GM04504 (cell line): ENCODE data around the gene LIN37.
"Not testable (repeated sequence)": the region's sequence is repeated elsewhere in the genome, so short reads cannot be mapped to it uniquely, and the experiment has no call there.

Source experiments
- DNase-seq: peaks from one replicate; pipeline ENCODE4 v3.0.0-alpha.2; 2012; ENCODE audit warnings: low read depth

Gene LIN37

DNA sequence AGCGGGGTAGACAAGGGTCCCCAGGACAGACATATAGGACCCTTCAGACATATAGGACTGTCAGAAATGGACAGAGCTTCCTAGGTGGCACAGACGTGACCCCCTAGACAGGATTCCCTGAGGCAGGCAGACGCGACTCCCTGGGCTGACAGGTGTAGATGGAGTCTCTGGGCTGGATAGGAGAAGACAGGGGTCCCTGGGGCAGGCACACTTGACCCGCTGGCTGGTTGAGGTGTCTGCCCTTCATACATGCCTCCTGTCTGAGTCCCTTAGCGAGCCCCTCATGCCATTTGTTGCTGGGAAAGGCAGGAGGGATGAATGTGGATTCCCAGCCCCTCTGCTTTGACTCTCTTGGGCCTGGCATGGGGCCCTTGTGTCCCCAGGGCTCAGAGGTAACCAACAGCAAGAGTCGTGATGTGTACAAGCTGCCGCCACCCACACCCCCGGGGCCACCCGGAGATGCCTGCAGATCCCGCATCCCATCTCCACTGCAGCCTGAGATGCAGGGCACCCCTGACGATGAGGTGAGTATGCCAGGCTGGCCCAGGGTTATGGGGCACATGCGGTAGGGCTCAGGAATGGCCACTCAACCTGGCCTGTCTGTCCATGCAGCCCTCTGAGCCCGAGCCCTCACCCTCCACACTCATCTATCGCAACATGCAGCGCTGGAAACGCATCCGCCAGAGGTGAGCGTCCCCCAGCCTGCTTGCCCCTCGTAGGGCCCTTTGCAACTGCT, 5.4 kb downstream of the LIN37 start:
- DNase-seq, result no peak

DNA sequence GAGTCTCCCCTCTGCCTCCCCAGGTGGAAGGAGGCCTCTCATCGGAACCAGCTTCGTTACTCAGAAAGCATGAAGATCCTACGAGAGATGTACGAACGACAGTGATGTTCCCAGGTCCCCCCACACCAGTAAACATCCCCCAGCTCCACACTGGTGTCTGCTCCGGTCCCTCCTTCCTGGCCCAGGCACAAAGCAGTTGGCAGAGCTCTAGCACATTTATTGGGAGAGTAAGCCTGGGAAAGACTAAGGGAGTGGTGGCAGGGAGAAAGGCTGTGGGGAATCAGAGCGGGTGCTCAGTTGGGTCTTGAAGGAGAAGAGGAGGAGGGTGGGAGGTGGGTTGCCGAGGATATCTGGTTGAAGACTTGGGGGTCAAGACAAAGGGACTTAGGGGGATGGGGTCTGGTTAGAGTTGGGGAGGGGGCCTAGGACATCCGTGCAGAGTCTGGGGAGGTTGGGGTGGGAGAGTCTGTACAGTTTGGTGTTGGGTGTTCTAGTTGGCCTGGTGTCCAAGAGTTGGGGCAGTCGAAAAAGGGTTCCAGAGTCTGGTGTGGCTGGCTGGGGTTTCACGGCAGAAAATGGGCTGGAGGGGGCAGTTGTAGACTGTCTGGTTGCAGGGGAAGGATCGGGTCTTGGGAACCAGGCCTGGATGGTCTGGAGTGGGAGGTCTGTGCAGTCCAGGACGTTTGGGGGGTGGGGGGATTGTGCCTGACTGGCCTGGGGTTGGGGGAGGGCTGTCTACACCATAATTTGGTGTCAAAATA, 6.2 kb downstream of the LIN37 start:
- DNase-seq, result no peak

DNA sequence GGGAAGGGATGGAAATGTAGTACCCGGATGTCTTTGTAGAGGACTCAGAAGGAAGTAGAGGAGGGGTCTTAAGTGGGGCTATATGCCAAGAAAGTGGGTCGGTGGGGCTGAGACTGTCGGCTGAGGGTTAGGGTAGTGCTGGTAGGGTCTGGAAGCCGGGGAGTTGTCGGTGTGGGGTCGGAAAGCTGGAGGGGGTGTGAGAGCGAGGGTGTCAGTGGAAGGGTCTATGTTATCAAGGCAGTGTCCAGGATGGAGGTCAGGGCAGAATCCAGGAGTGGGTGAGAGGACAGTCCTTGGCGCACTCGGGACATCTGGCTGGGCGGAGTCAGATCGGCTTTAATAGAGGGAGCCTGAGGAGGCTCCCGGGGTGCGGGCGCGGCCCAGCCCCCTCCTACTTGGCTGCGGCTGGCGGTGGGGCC, 6.8 kb downstream of the LIN37 start:
- no peak for DNase-seq

DNA sequence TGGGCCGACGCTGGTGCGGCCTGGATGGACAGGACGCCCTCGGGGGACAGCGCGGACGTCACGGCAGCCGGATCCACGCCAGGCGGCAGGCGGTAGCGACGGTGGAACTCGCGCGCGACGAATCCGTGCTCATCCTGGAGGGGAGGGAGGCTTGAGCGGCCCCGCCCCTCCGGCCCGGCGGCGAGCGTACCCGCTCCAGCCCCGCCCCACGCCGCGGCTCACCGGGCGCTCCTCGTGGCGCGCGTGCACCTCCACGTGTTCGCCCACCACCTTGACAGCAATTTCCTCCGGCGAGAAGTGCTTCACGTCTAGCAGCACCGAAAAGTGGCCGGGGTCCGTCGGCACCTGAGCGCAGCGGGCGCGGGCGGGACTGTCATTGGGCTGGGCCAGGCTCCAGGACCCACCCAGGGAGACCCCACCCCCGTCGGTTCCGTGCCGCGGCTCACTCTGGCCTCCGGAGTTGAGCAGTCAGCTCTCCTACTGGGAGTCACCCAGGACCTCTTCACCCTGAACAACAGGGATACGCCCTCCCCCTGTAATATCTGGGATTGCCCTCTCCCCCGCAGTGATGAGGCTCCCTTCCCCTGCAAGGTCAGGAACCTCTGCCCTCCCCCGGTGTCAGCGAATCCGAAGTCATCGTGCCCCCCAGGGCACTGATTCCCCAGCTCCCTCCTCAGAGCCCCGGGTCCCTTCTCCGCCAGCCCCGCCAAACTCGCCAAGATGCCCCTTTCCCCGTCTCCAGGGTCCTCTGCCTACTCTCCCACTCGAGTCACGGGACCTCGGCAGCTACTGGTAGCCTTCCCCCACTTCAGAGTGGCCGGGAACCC, 7.4 kb downstream of the LIN37 start:
- DNase-seq, result no peak

DNA sequence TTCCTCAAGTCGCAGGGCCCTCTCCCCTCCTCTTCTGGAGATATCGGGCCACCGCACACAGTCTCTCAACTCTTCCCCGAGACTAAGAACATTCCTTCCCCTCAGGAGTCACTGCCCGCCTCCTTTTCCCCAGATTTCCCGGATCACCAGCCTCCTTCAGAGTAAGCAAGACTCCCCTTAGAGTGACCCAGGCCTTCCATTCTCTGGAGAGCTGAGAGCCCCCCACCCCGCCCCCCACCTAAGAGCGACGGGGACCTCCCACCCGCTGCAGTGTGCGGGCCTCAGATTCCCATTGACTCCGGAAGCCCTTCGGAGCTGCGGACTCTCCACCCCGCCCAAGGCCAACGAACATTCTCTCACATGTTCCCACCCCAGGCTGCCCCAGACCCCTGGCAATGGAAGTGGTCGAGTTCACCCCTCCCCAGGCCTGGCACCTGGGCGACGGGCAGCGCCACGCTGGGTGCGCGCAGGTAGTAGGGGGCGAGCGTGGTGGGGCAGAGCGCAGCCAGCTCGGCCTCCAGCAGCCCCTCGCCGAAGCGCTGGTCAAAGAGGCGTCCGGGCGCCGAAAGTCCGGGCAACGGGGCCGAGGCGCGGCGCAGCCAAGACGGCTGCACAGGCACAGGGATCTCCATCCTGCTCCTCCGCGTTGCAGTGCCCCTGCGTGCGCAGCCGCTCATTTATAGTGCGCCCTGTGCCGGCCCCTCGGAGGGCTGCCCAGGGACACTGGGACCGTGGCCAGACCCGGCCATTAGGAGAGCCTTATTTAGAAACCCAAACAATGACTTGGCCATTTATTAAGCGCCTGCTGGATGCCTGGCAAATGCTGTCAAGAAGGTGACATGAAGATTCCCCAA, 8.2 kb downstream of the LIN37 start, which contains the start of gene HSPB6:
Gene HSPB6, minus strand, starts transcription at position 653 of the 854 bp plus-strand sequence. Its CDS starts 21 bp downstream, at position 632.
- DNase-seq, result no peak

- peak; percentile 77 for DNase-seq
These were observed 8.9 kb downstream of the LIN37 start for GRCh38 chr19:35757231-35757748.

DNA sequence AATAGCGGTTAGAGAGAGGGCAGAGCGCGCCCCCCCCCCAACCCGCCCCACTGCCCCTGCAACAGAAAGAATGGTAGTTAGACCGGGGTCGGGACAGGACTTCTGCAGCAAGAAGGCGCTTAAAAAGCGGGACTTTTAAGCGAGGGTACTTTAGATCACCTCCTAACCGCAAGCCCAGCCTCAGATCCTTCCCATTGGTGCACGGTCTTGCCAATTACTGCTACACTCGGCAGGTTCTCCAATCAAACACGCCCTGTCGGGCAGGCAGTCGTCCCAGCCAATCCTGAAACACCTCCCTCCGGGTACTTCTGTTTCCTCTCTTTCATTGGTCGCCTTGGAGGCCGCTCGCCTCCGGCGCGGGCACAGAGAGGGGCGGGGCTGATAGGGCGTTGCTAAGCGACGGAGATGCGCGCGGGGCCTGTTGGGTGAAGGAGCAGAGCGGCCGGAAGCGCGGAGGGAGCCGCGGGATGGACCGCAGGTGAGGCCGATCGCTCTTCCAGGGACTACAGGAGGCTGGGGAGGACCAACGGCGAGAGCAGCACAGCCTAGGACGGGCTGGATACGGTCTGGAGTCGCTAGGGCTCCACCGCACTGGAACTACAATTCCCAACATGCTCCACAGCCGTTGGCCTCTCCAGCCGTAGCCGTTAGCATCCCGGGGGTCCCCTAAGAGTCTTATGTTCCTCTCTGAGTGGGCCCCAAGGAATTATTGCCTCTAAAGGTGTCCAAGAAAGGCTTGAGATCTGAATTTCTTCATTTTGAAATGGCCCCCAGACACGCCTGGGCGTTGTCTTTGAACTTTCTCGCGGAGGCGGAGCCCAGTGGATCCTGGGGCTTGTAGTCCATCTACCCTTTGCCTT, 9.6 kb downstream of the LIN37 start, which contains the start of gene PROSER3:
Gene PROSER3, plus strand, starts transcription at position 428 of the 860 bp plus-strand sequence. Its CDS starts 40 bp downstream, at position 468.
- DNase-seq, result peak; percentile 99

DNA sequence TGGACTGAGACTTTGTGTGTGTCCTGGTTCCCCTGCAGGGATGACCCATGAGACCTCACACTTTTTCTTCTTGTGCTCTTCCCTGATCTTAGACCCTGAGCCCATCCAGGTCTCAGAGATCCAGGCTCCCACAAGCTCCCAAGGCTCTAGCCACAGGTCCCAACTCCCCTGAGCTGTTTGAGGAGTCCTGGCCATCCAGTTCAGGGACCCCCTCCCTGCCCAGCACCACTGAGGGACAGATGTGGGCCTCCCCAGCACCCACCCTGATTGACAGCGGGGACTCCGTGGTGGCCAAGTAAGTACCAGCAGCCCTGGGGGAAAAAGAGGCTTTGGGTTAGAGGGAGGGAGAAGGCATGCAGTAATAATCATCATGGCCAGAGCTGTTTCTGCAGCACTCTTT, 11.3 kb downstream of the LIN37 start:
- DNase-seq, result no peak

GRCh38 chr19:35760711-35761349, 12.5 kb downstream of the LIN37 start:
- DNase-seq, result no peak

GRCh38 chr19:35764432-35765315, 16.3 kb downstream of the LIN37 start:
- no peak for DNase-seq

DNA sequence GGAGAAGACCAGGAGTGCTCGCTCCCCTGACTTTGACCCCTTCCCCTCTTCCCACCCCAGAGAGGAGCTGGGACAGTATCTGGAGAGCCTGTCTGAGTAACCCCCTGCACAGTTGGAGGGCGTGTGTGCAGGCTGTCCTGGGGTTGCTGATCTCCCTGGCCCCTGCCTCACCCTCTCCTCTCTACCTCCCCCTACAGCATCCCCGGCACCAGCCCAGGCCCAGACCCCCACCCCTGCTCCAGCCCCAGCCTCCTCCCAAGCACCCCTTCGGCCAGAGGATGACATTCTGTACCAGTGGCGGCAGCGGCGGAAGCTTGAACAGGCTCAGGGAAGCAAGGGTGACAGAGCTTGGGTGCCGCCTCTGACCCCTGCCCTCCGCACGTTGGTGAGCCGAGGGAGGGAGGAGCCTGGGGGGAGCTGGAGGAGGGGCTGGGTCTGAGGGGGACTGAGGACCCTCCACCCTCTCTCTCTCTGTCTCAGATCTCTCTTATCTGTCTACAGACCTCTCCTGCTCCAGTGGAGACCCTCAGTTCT, 18.3 kb downstream of the LIN37 start:
- DNase-seq, result no peak

GRCh38 chr19:35767288-35768081, 19.1 kb downstream of the LIN37 start:
- DNase-seq, result no peak

GRCh38 chr19:35768082-35768421, 19.7 kb downstream of the LIN37 start:
- DNase-seq, result no peak

GRCh38 chr19:35772362-35772761, 24.0 kb downstream of the LIN37 start:
- not testable (repeated sequence) for DNase-seq

- DNase-seq, result no peak
These were observed 24.8 kb downstream of the LIN37 start for GRCh38 chr19:35773020-35773806.

DNA sequence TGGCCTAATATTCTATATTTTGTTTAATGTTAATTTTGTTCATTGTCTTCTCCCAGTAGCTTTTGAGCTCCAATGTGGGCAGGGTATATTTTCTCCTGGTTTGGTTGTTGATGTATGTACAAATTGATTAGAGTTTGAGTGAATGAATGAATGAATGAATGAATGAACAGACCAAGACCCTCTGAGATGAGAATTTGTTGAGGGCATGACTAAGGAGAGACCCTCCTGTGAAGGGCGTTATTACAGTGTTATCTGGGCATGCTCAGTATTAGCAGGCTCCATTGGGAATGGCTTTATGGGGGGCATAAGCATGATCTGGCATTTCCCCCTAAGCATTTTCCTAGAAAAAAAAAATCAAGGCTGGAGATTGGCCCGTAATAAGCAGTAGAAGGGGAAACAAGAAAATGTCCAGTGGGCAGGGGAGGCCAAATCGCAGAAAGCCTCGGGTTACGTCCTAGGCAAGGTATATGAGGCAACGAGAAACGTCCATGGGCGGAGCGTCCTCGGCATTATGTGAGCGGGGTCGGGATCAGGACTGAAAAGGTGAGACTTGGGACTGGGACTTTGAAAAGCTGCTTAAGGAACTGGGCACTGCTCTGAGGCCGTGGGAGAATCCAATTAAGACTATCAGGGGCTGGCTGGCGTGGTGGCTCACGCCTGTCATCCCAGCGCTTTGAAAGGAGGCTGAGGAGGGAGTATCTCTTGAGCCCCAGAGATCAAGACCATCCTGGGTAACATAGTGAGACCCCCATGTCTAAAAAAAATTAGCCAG, 26.1 kb downstream of the LIN37 start:
- no peak for DNase-seq
